Activated naive CD8-positive, alpha-beta T cell (primary cell): Measurements from ENCODE around the gene RBFOX2.

Experiments
- H3K27ac Mint-ChIP-seq: one replicate; pipeline ENCODE4 v1.8.0; 2021; ENCODE audit warnings: mixed read lengths
- H3K27me3 Mint-ChIP-seq: one replicate; pipeline ENCODE4 v1.8.0; 2021; ENCODE audit warnings: mixed read lengths
- H3K36me3 Mint-ChIP-seq: one replicate; pipeline ENCODE4 v1.8.0; 2021; ENCODE audit warnings: mixed read lengths
- H3K4me1 Mint-ChIP-seq: one replicate; pipeline ENCODE4 v1.8.0; 2021; ENCODE audit warnings: low read depth, mixed read lengths
- H3K4me3 Mint-ChIP-seq: one replicate; pipeline ENCODE4 v1.8.0; 2021; ENCODE audit warnings: mild to moderate bottlenecking, mixed read lengths
- H3K9me3 Mint-ChIP-seq: one replicate; pipeline ENCODE4 v1.8.0; 2021; ENCODE audit warnings: low read depth, mixed read lengths

The RBFOX2 gene

DNA sequence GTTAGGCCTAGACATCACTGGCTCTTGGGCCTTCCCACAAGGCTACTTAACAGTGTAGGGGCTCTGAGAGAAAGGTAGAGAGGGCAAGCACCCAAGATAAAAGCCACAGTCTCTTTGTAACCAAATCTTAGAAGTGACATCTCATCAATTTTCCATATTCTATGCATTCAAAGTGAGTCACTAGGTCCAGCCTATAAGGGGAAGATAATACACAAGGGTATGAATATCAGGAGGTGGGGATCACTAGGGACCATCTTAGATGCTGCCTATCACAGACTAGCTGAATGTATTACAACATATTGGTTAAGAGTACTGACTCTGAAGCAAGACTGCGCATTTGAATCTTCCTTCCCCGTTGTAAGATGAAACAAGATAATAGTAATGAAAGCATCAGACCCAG lies 144.1 kb downstream of the RBFOX2 start:
- no peak overlapping the region for H3K4me3 Mint-ChIP-seq
- H3K36me3 Mint-ChIP-seq, result no peaks in the 10 kb centered on the region
- H3K27me3 Mint-ChIP-seq, result no peaks in the 10 kb centered on the region
- no peaks in the 10 kb centered on the region for H3K9me3 Mint-ChIP-seq
- H3K27ac Mint-ChIP-seq, result no peak overlapping the region
- peaks cover 24% of the 10 kb centered on the region for H3K4me1 Mint-ChIP-seq

DNA sequence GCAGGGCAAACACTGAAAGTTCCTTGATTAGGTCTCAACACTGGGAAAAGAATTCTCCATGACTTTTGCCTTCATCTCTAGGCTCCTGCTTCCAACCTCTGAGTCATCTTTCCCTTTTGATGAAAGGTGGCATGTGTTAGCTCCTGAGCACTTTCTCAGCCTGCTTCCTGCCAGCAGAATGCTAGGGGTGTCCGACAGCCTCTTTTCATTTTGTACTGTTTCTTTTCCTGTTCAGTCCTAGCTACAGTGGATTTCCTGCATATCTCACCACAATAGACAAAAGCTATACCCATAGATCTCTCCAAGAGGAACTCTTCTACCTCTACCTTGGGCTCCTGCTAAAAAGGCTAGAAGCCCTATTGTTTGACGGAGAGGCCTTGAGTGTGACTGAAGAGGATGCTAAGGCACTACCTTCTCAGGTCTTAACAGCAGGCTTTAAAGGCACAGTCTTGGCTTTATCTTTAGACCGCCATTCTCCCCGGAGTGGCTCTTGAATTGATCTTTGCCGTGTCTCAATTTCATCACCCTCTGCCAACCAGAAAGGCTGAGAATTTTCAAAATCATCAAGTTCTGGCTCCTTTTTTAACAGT lies 145.5 kb downstream of the RBFOX2 start:
- Mint-ChIP-seq H3K27ac (no peak overlapping the region), H3K36me3 (no peaks in the 10 kb centered on the region), H3K4me1 (peaks cover 24% of the 10 kb centered on the region), H3K9me3 (no peaks in the 10 kb centered on the region), H3K27me3 (no peaks in the 10 kb centered on the region), H3K4me3 (no peak overlapping the region)

GRCh38 chr22:35882211-35883030 lies 146.2 kb downstream of the RBFOX2 start:
- Mint-ChIP-seq H3K9me3 (no peaks in the 10 kb centered on the region), H3K27ac (no peak overlapping the region), H3K27me3 (no peaks in the 10 kb centered on the region), H3K4me3 (no peak overlapping the region), H3K4me1 (peaks cover 24% of the 10 kb centered on the region), H3K36me3 (no peaks in the 10 kb centered on the region)

DNA sequence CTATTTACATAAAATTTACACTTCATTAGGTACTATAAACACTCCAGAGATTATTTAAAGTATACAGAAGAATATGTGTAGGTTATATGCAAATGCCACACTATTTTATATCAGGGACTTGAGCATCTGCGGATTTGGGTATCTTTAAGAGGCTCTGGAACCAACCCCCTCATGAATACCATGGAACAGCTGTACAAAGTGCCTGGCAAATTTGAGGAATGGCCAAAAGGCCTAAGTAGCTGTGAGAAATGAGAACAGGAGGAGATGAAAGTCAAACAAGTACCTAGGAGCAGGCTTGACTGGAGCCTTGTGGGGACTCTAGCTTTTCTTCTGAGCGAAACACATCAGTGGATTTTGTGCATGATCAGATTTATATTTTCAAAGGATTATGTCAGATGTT lies 149.3 kb downstream of the RBFOX2 start:
- H3K27ac Mint-ChIP-seq, result no peak overlapping the region
- no peaks in the 10 kb centered on the region for H3K36me3 Mint-ChIP-seq

DNA sequence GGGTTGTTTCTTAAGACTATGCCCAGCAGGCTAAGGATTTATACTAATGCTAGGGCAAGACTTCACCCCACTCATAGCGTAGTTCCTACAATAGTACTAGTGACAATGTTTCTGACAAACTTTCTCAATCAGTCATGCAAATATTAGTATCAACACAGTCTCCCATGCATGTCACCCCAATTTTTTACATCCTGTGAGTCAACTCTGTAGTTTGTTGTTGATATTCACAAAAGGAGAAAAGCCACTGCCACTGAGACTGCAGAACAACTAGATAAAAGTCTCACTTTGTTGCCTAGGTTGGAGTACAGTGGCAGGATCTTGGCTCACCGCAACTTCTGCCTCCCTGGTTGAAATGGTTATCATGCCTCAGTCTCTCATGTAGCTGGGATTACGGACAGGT lies 155.2 kb downstream of the RBFOX2 start:
- Mint-ChIP-seq H3K27me3 (no peaks in the 10 kb centered on the region), H3K4me1 (peaks cover 3% of the 10 kb centered on the region), H3K36me3 (peaks cover 4% of the 10 kb centered on the region), H3K27ac (no peak overlapping the region), H3K9me3 (peaks cover 6% of the 10 kb centered on the region), H3K4me3 (no peak overlapping the region)

More for the DNA sequence above, 149.3 kb downstream of the RBFOX2 start:
- Mint-ChIP-seq H3K4me1 (peaks cover 25% of the 10 kb centered on the region), H3K9me3 (peaks cover under 1% of the 10 kb centered on the region), H3K4me3 (no peak overlapping the region), H3K27me3 (no peaks in the 10 kb centered on the region)

GRCh38 chr22:35872451-35872850 lies 156.2 kb downstream of the RBFOX2 start:
- Mint-ChIP-seq H3K36me3 (peaks cover 4% of the 10 kb centered on the region), H3K4me3 (no peak overlapping the region), H3K4me1 (peaks cover 3% of the 10 kb centered on the region), H3K27me3 (no peaks in the 10 kb centered on the region), H3K27ac (no peak overlapping the region), H3K9me3 (peaks cover 6% of the 10 kb centered on the region)

DNA sequence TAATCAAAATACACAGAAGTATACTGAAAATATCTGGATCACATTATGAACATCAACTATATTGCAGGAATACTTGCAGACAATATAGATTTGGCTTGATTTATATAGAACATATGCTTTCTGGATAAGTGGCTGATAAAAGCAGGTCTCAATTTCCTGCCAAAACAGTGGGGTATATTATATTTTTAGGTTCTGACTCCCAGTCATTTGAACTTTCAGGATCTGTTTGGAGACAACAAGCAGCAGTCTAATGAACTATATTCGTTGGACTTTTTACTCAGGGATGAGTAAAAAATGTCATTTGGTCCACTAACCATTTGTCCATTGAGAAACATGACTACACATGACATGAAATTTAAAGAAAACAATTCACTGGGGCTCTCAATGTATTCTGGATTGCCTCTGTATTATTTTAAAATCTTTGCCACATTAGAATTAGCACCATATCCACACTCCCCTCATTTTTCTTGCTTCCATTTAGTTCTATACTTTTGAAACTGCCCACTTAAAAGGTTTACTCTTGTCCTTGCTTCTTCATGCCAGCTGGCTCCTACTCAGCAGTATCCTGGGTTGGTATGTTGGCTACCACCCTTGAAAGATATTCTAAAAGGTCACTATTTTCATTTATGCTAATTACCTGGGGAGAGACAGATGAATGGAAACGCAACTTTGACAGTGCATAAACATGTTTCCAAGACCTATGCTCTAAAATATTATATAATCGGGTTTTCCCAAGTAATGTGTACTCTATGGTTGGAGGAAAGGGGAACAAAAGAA lies 157.9 kb downstream of the RBFOX2 start:
- peaks cover 4% of the 10 kb centered on the region for H3K36me3 Mint-ChIP-seq
- H3K4me1 Mint-ChIP-seq, result no peaks in the 10 kb centered on the region
- H3K27ac Mint-ChIP-seq, result no peak overlapping the region
- H3K27me3 Mint-ChIP-seq, result no peaks in the 10 kb centered on the region
- no peak overlapping the region for H3K4me3 Mint-ChIP-seq
- H3K9me3 Mint-ChIP-seq, result peaks cover 6% of the 10 kb centered on the region

DNA sequence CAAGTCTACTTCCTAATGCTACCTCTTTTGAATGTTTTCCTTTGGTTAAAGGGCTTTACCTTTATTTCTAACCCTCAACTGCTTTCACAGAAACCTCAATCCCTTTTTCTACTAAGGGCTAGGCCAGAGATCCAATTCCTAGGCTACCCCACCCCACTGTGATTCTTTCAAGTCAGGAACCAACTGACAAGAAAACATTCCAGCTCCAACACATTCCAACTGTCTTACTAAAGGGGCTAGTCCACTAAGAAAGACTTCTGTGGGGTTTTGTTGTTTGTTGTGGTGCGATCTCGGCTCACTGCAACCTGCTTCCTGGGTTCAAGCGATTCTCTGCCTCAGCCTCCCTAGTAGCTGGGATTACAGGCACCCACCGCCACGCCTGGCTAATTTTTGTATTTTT lies 159.7 kb downstream of the RBFOX2 start:
- H3K9me3 Mint-ChIP-seq, result peaks cover 1% of the 10 kb centered on the region
- peaks cover under 1% of the 10 kb centered on the region for H3K36me3 Mint-ChIP-seq
- H3K27ac Mint-ChIP-seq, result no peak overlapping the region
- no peak overlapping the region for H3K4me3 Mint-ChIP-seq
- H3K4me1 Mint-ChIP-seq, result no peaks in the 10 kb centered on the region
- no peaks in the 10 kb centered on the region for H3K27me3 Mint-ChIP-seq

GRCh38 chr22:35866651-35867050 lies 162.0 kb downstream of the RBFOX2 start:
- H3K36me3 Mint-ChIP-seq, result no peaks in the 10 kb centered on the region
- H3K9me3 Mint-ChIP-seq, result no peaks in the 10 kb centered on the region
- no peak overlapping the region for H3K27ac Mint-ChIP-seq
- H3K27me3 Mint-ChIP-seq, result no peaks in the 10 kb centered on the region
- H3K4me3 Mint-ChIP-seq, result no peak overlapping the region
- no peaks in the 10 kb centered on the region for H3K4me1 Mint-ChIP-seq

DNA sequence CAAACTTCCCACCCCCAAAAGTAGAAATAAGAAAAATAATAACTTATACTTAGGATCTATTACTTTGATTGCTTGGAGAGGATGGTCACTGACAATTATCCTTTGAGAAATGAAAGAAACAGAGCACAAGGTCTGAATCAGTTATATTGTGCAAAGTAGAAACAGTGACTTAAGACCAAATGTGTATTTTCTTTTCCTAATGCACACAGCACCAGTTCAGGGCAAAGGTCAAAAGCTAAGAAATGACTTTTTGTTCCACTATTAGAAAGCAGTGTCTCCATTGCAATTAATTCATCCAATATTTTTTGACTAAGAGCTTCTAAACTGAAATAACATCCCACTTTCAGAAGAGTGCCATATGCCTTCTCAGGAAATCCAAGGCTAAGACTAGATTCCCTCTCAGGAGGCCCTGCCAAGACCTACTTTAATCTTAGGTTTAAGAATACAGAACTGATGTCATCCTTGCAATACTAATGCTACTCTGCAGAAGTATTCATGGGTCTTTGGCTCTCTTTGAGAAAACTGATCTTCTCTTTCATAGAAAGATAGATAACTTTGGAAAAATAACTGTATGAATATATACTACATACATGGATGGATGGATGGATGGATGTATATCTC lies 164.0 kb downstream of the RBFOX2 start:
- Mint-ChIP-seq H3K4me3 (no peak overlapping the region), H3K36me3 (no peaks in the 10 kb centered on the region), H3K4me1 (no peaks in the 10 kb centered on the region), H3K27me3 (no peaks in the 10 kb centered on the region), H3K9me3 (no peaks in the 10 kb centered on the region), H3K27ac (no peak overlapping the region)

DNA sequence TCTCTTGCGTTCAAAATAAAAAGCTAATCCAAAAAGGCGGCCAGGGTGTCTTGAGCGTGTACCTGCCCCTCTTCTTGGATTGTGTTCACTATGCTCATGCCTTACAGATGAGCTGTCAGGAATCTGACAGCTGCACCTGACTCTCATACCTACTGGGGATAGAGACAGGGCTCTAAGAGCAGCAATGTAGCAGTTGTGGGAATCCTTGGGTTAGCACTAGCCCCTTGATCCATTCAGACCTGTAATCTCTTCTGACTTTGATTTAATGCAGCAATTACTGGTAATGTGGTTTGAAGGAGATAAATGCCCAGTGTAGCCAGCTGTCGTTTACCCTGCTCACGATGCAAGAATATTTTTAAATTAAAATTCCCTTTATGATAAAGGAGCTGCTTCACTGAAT lies 165.2 kb downstream of the RBFOX2 start:
- no peaks in the 10 kb centered on the region for H3K27me3 Mint-ChIP-seq
- no peaks in the 10 kb centered on the region for H3K9me3 Mint-ChIP-seq
- H3K27ac Mint-ChIP-seq, result no peak overlapping the region
- no peaks in the 10 kb centered on the region for H3K4me1 Mint-ChIP-seq
- no peaks in the 10 kb centered on the region for H3K36me3 Mint-ChIP-seq
- H3K4me3 Mint-ChIP-seq, result no peak overlapping the region

GRCh38 chr22:35862697-35863096 lies 165.9 kb downstream of the RBFOX2 start:
- no peak overlapping the region for H3K4me3 Mint-ChIP-seq
- no peak overlapping the region for H3K27ac Mint-ChIP-seq
- H3K36me3 Mint-ChIP-seq, result no peaks in the 10 kb centered on the region
- H3K9me3 Mint-ChIP-seq, result no peaks in the 10 kb centered on the region
- H3K27me3 Mint-ChIP-seq, result no peaks in the 10 kb centered on the region
- no peaks in the 10 kb centered on the region for H3K4me1 Mint-ChIP-seq

DNA sequence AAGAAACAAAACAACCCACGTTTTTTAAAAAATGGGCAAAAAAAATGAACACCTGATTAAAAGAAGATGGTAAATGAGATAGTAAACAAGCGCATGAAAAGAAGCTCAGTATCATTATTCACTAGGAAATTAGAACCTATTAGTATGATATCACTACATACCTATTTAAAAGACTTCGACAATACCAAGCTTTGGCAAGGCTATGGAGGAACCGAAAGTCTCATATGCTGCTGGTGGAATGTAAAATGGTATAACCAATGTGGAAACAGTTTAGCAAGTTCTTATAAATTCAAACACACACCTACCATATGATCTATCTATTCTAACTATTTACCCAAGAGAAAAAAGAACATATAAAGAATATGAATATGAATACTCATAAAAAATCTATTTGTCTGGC lies 167.2 kb downstream of the RBFOX2 start:
- Mint-ChIP-seq H3K27me3 (peaks cover under 1% of the 10 kb centered on the region), H3K4me1 (no peaks in the 10 kb centered on the region), H3K36me3 (no peaks in the 10 kb centered on the region), H3K27ac (no peak overlapping the region), H3K9me3 (no peaks in the 10 kb centered on the region), H3K4me3 (no peak overlapping the region)

GRCh38 chr22:35860837-35861236 lies 167.8 kb downstream of the RBFOX2 start:
- Mint-ChIP-seq H3K27me3 (peaks cover 3% of the 10 kb centered on the region), H3K4me3 (no peak overlapping the region), H3K4me1 (no peaks in the 10 kb centered on the region), H3K9me3 (no peaks in the 10 kb centered on the region), H3K36me3 (no peaks in the 10 kb centered on the region), H3K27ac (no peak overlapping the region)
